NCI-H510A (cell line): ENCODE measurements around the gene CUEDC2.

Experiments
- DNase-seq: peaks from one replicate; lab custom pipeline; 2025; lab: John Stamatoyannopoulos, UW

The CUEDC2 gene

GRCh38 chr10:102396730-102397151 lies 35.6 kb downstream of the CUEDC2 start:
- DNase-seq: no peak

GRCh38 chr10:102396317-102396650 lies 36.1 kb downstream of the CUEDC2 start:
- no peak for DNase-seq

GRCh38 chr10:102395400-102396316 lies 36.7 kb downstream of the CUEDC2 start, which contains the start of gene NFKB2:
Gene NFKB2, plus strand, starts transcription at chr10:102395705. Its CDS starts 255 bp downstream, at chr10:102395960.
- peak; percentile 41 for DNase-seq

GRCh38 chr10:102394801-102395399 lies 37.5 kb downstream of the CUEDC2 start:
- no peak for DNase-seq

GRCh38 chr10:102394079-102394800 lies 38.1 kb downstream of the CUEDC2 start:
- DNase-seq: peak; percentile 76

GRCh38 chr10:102393411-102394078 lies 38.8 kb downstream of the CUEDC2 start:
- no peak for DNase-seq

- DNase-seq: no peak
Observed at GRCh38 chr10:102392306-102392705, 40.1 kb downstream of the CUEDC2 start.

- no peak for DNase-seq
Observed at GRCh38 chr10:102389894-102390293, 42.5 kb downstream of the CUEDC2 start.

GRCh38 chr10:102384606-102385429 lies 47.6 kb downstream of the CUEDC2 start:
- DNase-seq: no peak

- peak; percentile 27 for DNase-seq
Observed at GRCh38 chr10:102384053-102384452, 48.3 kb downstream of the CUEDC2 start.

- DNase-seq: no peak
Observed at GRCh38 chr10:102382871-102383270, 49.5 kb downstream of the CUEDC2 start.

GRCh38 chr10:102381983-102382382 lies 50.4 kb downstream of the CUEDC2 start:
- no peak for DNase-seq

- DNase-seq: no peak
Observed at GRCh38 chr10:102379383-102379782, 53.0 kb downstream of the CUEDC2 start.

GRCh38 chr10:102376901-102377300 lies 55.5 kb downstream of the CUEDC2 start:
- no peak for DNase-seq

GRCh38 chr10:102375867-102376266 lies 56.5 kb downstream of the CUEDC2 start:
- DNase-seq: no peak

- peak; percentile 47 for DNase-seq
Observed at GRCh38 chr10:102375250-102375649, 57.1 kb downstream of the CUEDC2 start.
